ENCODE results near the gene STING1. TPM values are rescaled to one million over a fixed set of nuclear protein-coding genes. Genes with fewer than 3 reads are reported as not detected.

Gene STING1
- total and polyA plus RNA-seq, 2 of the 8 experiments (the other 6 are each of a cell fraction or from before 2014, with no cell fraction given), result 0.26 to 0.47 TPM

DNA sequence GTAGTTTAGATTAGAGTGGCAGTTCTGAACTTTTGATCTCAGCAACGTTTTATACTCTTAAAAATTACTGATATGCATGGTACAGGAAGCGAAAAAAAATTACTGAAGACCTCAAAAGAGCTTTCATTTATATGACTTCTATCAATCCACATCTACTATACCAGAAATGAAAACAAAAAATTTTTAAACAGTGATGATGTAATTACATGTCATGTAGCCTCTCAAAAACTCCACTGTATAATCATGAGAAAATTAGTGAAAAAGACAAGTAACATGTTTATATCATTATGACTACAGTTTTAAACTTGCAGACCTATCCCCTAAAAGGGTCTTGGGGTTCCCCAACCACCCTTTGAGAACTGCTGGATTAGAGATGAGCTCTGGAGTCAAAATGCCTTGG, 52.5 kb downstream of the STING1 start:
- Histone ChIP-seq H4K5ac (ENCODE audit: insufficient read length, low read depth, low read length) (no peak overlapping the region), H2BK5ac (ENCODE audit: low read depth, low read length) (no peak overlapping the region), H4K91ac (replicated peaks; ENCODE audit: insufficient read length, low read length) (no peak overlapping the region), H3K9ac (replicated peaks in 1 of 4; ENCODE audit: extremely low read depth in 1 of 4, low read depth in 3 of 4, low read length in 3 of 4) (no peak overlapping the region), H2BK20ac (ENCODE audit: low read length) (no peak overlapping the region), H3K79me2 (ENCODE audit: control insufficient read depth in 1 of 2, insufficient read depth in 2 of 2, low read length in 2 of 2) (no peaks in the 10 kb centered on the region), H3K4ac (replicated peaks; ENCODE audit: insufficient read length, low read depth, low read length) (no peak overlapping the region), H3K36me3 (ENCODE audit: control insufficient read depth in 2 of 4, insufficient read depth in 4 of 4, low read length in 3 of 4) (peaks cover 0 to 20% (median 9%) of the 10 kb centered on the region in 4 experiments; a peak in 5 of 8 replicates), H3K79me1 (ENCODE audit: low read depth, low read length) (no peaks in the 10 kb centered on the region), H3K9me3 (ENCODE audit: insufficient read depth in 2 of 2, low read depth in 1 of 2, low read length in 1 of 2) (no peaks in the 10 kb centered on the region), H3K27me3 (replicated peaks in 1 of 4; ENCODE audit: control insufficient read depth in 3 of 4, extremely low read depth in 1 of 4, insufficient read depth in 3 of 4, low read length in 3 of 4) (no peaks in the 10 kb centered on the region), H3K4me1 (replicated peaks in 1 of 4; ENCODE audit: control insufficient read depth in 3 of 4, insufficient read depth in 4 of 4, low read length in 3 of 4) (no peaks in the 10 kb centered on the region), H2BK12ac (ENCODE audit: low read depth, low read length) (no peak overlapping the region), H2AFZ (ENCODE audit: low read length) (no peak overlapping the region), H3K14ac (ENCODE audit: insufficient read length) (no peak overlapping the region), H3K4me3 (ENCODE audit: extremely low read depth in 1 of 4, insufficient read depth in 2 of 4, low read depth in 3 of 4, low read length in 4 of 4) (no peak overlapping the region), H3K56ac (replicated peaks; ENCODE audit: insufficient read length, low read depth, low read length) (no peak overlapping the region), H2BK15ac (ENCODE audit: low read length) (no peak overlapping the region), H3K23me2 (ENCODE audit: low read depth, low read length) (no peaks in the 10 kb centered on the region), H2BK120ac (replicated peaks; ENCODE audit: low read depth, low read length) (no peak overlapping the region), H4K8ac (ENCODE audit: extremely low read depth, insufficient read depth, low read length) (no peak overlapping the region), H3K23ac (ENCODE audit: insufficient read length) (no peak overlapping the region), H3K4me2 (ENCODE audit: insufficient read depth in 1 of 2, low read depth in 2 of 2, low read length in 2 of 2) (no peak overlapping the region), H4K20me1 (replicated peaks in 1 of 2; ENCODE audit: control insufficient read depth in 1 of 2, insufficient read depth in 2 of 2, low read length in 2 of 2) (no peaks in the 10 kb centered on the region), H3K18ac (ENCODE audit: extremely low read depth, low read length) (no peak overlapping the region), H2AK5ac (ENCODE audit: low read depth, low read length) (no peak overlapping the region), H3K27ac (ENCODE audit: low read depth, low read length) (no peak overlapping the region)
- FAIRE-seq (no peak), DNase-seq (ENCODE audit: low read depth in 1 of 2, low spot score in 2 of 2) (no peak)
- WGBS, 2 experiments (ENCODE audit: extremely low coverage in 1 of 2, insufficient coverage in 1 of 2, insufficient read length in 1 of 2, insufficient replicate concordance in 2 of 2, low coverage in 1 of 2, low lambda C conversion rate in 2 of 2, missing lambda C conversion rate in 1 of 2), result 83% methylated on average over 2 of the region's 2 CpGs; no CpG with 5 or more reads in 1 of the 2 experiments
- POLR2A ChIA-PET (ENCODE audit: partially characterized antibody), result interaction anchor here (0.9 to 3.0 kb wide), 3 partner anchors 9 to 64 kb away, joined by 3 to 11 read pairs (median 3); partner anchors contain the start of gene DNAJC18
- TF ChIP-seq NRF1 (IDR thresholded peaks at IDR 0.05; ENCODE audit: low read depth, low read length), result no peak
- TF ChIP-seq TAF7 (optimal IDR thresholded peaks at IDR 0.05; ENCODE audit: borderline replicate concordance, low read depth, low read length), result no peak
- no peak for TF ChIP-seq RNF2 (IDR thresholded peaks at IDR 0.05; ENCODE audit: borderline replicate concordance, low read depth, low read length, missing control alignments, poor library complexity, severe bottlenecking)
- no peak for TF ChIP-seq MAX (IDR thresholded peaks at IDR 0.05)
- no peak for TF ChIP-seq ATF3 (IDR thresholded peaks at IDR 0.05; ENCODE audit: insufficient read depth, low read depth, low read length)
- TF ChIP-seq SIX5 (IDR thresholded peaks at IDR 0.05; ENCODE audit: low read depth, low read length), result no peak
- TF ChIP-seq USF2 (IDR thresholded peaks at IDR 0.05; ENCODE audit: low read length), result no peak
- no peak for TF ChIP-seq SP1 (IDR thresholded peaks at IDR 0.05; ENCODE audit: low read depth, low read length)
- TF ChIP-seq CBX8 (IDR thresholded peaks at IDR 0.05; ENCODE audit: borderline replicate concordance, low read depth, low read length), result no peak
- TF ChIP-seq SIRT6 (IDR thresholded peaks at IDR 0.05; ENCODE audit: low read length), result no peak
- CTCF ChIA-PET (ENCODE audit: partially characterized antibody), result interaction anchor here (0.6 to 2.3 kb wide), 8 partner anchors 10 to 158 kb away, joined by 3 to 16 read pairs (median 3); no protein-coding TSS in a partner anchor
